IPS DF 19.7 (cell line): ENCODE results near the gene DNAI7.

Source experiments
- DNase-seq: peaks from one replicate; pipeline ENCODE4 v3.0.0-alpha.2; 2013; ENCODE audit warnings: low read depth, low spot score

DNAI7 gene, protein sequence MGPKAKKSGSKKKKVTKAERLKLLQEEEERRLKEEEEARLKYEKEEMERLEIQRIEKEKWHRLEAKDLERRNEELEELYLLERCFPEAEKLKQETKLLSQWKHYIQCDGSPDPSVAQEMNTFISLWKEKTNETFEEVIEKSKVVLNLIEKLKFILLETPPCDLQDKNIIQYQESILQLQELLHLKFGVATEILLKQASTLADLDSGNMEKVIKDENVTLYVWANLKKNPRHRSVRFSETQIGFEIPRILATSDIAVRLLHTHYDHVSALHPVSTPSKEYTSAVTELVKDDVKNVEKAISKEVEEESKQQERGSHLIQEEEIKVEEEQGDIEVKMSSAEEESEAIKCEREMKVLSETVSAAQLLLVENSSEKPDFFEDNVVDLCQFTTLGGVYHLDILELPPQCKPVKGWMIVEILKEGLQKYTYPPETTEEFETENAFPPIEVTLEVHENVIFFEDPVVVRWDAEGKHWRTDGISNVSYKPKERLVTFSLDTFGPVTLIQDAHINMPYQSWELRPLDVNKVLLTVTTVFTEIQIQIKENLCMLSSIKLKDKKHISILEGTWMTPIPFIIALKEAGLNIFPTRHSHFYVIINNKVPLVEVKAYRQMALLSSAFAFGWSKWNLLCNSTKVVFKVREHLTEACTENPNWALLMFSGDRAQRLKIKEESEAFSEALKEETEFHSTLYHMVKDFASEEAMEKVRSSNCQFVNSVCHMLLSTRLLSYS

DNA sequence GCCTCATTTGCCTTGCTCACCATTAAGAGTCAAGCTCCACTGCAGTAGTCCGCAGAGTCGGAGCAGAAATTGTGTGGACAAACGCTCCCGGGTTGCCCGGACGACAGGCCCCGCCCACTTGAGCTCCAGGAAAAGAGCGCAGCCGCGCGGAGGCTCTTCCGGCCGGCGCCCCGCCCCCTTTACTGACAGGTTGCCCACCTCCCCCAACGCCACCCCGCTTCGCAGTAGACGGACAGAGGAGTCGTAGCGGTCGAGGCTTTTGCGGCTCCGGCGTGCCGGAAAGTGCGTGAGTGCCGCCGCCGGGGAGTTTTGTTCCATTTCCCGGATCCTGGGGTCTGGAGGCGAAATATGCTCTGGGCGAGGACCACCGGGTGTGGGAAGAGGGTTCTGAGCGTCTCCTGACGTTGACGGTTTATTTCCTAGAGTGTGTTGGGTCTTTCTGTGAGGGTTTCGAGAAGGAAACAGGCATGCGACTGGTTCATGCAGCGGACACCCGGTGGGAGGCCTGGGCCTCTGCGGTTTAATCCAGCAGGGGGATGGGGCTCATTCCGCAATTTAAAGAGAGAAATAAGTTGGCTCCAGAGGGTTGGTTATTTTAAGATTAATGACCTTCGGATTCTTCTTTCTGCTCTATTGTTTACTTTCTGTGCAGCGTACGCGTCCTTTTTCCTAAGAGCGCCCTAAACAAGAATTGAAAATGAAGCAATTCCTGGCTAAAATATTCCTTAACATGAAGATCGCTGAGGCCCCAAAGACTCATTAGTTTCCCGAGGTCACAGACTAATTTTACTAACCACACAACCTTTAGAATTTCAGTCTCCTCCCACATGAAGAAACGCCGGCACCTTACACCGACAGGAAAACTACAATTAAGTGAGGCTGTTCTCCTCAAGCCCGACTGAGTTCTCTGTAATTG is at the start of gene DNAI7, which contains the start of gene ETFRF1:
TSS of gene DNAI7 (minus strand) at position 105 of the 916 bp plus-strand sequence. CDS start at position 23, 82 bp downstream.
TSS of gene ETFRF1 (plus strand) at position 182 of the 916 bp plus-strand sequence. CDS start 8,720 bp downstream, outside the sequence.
- DNase-seq: peak; percentile 75

- DNase-seq: no peak
These were observed 48.7 kb upstream of the DNAI7 start for GRCh38 chr12:25243680-25243990.

- DNase-seq: no peak
These were observed 48.2 kb upstream of the DNAI7 start for GRCh38 chr12:25242981-25243679.

DNA sequence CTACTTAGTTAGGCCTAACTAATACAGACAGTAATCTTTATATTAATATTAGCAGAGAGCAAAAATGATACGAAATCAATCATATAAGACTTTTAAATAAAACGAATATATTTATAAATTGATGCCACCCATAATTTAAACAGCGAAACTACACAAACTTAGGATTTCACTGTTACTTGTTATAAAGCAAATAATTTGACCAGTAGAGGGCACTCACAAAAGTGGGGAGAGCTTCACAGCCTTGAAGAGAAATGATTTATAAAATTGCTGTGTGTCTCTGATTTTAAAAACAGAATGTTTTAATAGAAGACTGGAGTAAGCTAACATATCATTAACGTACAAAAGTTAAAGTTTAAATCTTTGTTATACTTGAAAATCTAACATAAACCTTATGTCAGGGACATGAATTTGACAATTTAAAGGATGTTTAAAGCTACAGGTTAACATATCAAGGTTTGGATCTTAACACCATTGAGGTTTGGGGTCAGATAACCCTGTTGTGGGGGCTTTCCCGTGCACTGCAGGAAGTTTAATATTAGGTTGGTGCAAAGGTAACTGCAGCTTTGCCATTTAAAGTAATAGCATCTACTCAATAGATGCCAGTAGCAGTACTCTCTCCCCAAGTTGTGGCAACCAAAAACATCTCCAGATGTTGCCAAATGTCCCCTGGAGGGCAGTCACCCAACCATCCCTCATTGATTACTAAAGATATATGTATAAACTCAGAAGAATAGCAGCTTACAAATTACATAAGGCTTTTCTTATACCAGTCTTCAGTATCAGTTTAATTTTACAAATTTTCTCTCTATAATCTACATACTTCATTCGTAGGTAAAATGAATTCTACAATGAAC is 46.4 kb upstream of the DNAI7 start:
- DNase-seq: no peak

GRCh38 chr12:25236626-25237025 is 41.7 kb upstream of the DNAI7 start:
- DNase-seq: no peak

DNA sequence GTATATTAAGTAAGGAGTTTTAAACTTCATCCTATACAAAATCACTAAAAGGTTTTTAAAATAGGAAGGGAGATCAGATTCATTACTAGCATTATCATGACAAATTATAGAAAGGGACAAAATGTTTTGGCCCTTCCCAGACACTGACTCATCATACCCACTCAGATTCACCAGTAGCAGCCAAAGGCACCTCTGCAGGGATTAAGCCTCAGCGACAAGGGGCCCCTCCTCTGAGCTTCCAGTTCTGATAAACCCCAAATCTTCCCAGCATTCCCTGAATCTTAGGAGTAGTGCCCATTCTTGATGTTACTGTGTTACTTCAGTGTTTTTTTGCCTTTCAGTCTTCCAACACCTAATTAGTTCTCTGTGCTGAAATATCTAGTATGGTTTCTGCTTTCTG is 41.2 kb upstream of the DNAI7 start:
- no peak for DNase-seq

DNA sequence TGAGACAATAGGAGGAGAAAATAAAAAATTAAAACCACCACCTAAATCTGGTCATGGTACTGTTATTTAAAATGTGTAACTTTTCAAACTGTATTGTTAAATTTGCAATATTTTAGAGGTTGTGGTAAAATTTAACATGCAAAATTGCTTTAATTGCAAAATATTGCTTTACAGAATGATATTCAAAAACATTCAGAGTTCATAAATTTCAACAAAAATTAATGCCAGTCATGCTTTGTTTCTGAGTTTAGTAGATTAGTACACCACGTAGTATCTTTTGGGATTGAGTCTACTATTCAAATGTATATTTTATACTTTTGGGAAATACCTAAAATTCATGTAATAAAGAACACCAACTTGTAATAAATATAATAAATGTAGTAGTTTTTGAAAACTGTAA is 18.4 kb upstream of the DNAI7 start:
- no peak for DNase-seq

DNA sequence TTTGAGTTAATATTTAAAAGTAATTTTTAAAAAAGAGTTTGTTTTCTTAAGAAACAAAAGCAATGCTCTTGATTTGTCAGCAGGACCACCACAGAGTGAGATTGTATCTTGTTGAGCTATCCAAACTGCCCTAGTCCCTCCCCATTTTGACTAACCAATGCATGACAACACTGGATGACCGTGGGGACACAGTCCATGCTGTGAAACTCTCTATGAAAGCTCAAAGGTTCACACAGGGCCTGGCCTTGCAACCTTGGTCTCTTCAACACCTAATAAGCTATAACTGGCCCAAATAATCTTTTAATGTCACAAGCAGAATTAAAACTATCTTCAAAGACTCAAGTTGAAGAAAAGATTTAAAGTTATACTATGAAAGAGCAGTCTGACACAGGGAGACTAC is 13.6 kb upstream of the DNAI7 start:
- DNase-seq: no peak

GRCh38 chr12:25207846-25208245 is 12.9 kb upstream of the DNAI7 start:
- no peak for DNase-seq

- no peak for DNase-seq
These were observed 12.5 kb upstream of the DNAI7 start for GRCh38 chr12:25207411-25207810.

- DNase-seq: no peak
These were observed 7.2 kb upstream of the DNAI7 start for GRCh38 chr12:25202137-25202536.

DNA sequence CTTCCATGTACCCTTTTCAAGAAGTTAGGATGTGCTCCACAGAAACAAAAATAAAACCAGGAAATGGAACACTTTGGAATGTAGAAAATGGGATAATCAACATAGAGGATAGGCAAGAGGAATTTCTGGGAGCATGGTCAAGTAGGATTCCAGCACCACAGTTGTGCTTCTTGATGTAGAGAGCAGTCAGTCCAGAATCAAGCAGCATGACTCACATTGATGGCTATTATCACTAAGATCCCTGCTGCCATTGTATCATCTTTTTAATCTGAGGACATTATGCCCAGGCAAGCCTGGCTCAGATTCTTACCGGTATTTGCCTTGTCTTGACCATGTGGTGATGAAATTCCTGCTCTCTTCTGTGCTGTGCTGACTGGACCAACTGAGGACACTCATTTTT is 5.7 kb upstream of the DNAI7 start:
- no peak for DNase-seq

GRCh38 chr12:25197608-25198007 is 2.6 kb upstream of the DNAI7 start:
- DNase-seq: no peak

DNA sequence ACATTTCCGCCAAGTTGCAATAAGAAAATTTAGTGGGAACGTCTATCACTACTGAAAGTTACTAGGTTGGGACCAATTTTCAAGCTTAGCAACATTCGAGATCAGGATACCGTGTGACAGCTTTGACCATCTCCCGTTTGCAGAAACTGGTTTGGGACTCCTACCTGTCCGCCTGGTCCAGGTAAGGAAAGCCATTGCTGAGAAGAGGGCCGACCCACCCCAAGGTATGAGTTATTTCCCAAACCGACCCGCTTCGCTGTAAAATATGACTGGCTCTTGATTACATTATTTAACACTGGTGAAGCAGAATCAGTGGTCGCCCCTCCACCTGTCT is 271 bp downstream of the DNAI7 start:
- DNase-seq: no peak

DNA sequence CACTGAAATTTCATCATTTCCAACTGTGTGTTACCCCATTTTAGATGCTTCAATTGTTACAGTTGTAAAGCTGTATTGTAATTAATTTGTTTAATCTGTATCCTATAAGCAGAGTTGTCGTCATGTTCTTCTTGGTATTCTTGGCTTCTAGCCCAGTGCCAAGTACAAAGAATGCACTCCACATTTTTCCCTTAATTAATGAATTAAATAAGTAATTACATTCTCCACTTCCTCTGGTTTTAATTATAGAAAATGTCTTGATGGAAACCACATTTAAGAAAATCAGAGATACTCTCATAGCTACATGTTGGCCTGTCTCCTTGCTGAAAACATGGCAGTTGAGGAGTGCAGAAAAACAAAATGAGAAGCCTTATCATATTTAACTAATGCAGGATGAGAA is 746 bp downstream of the DNAI7 start:
- DNase-seq: no peak

- no peak for DNase-seq
These were observed 4.2 kb downstream of the DNAI7 start for GRCh38 chr12:25190793-25191192.

GRCh38 chr12:25189656-25190055 is 5.3 kb downstream of the DNAI7 start:
- DNase-seq: no peak

GRCh38 chr12:25187781-25188180 is 7.2 kb downstream of the DNAI7 start:
- no peak for DNase-seq

- DNase-seq: no peak
These were observed 8.1 kb downstream of the DNAI7 start for GRCh38 chr12:25186788-25187402.
